ENCODE measurements around the gene MTA3.

Gene MTA3

GRCh38 chr2:42787424-42787787 is 219.0 kb downstream of the MTA3 start:
- Histone ChIP-seq H3K36me3 (peaks cover 0 to 20% (median 4%) of the 10 kb centered on the region in 3 donors), H3K27me3 (no peaks in the 10 kb centered on the region), H3K9me3 (no peaks in the 10 kb centered on the region), H3K4me3 (no peak overlapping the region), H3K27ac (no peak overlapping the region), H3K4me1 (peaks cover 0 to 21% (median 12%) of the 10 kb centered on the region in 4 donors)
- TF ChIP-seq CTCF (IDR thresholded peaks at IDR 0.05), result no peak
- intact Hi-C loops (cut with DNase I; ENCODE audit: low total_unique reads), result no loop called here
- no peak for DNase-seq

GRCh38 chr2:42787788-42788477 is 219.5 kb downstream of the MTA3 start:
- intact Hi-C loops (cut with DNase I; ENCODE audit: low total_unique reads), result no loop called here
- Histone ChIP-seq H3K4me1 (peaks cover 0 to 21% (median 12%) of the 10 kb centered on the region in 4 donors), H3K36me3 (peaks cover 0 to 16% (median 0%) of the 10 kb centered on the region in 3 donors), H3K4me3 (no peak overlapping the region), H3K9me3 (no peaks in the 10 kb centered on the region), H3K27me3 (no peaks in the 10 kb centered on the region), H3K27ac (no peak overlapping the region)
- TF ChIP-seq CTCF (IDR thresholded peaks at IDR 0.05), result no peak
- no peak for DNase-seq

GRCh38 chr2:42788478-42788793 is 220.0 kb downstream of the MTA3 start:
- H3K27ac ChIP-seq, result no peak overlapping the region
- H3K4me1 ChIP-seq, result peaks cover 0 to 25% (median 14%) of the 10 kb centered on the region in 4 donors
- TF ChIP-seq CTCF (IDR thresholded peaks at IDR 0.05), result no peak
- H3K36me3 ChIP-seq, result peaks cover 0 to 11% (median 0%) of the 10 kb centered on the region in 3 donors
- no peak for DNase-seq
- H3K27me3 ChIP-seq, result no peaks in the 10 kb centered on the region
- H3K9me3 ChIP-seq, result no peaks in the 10 kb centered on the region
- H3K4me3 ChIP-seq, result no peak overlapping the region
- intact Hi-C loops (cut with DNase I; ENCODE audit: low total_unique reads), result no loop called here

- no peak for DNase-seq
- no peak overlapping the region for H3K27ac ChIP-seq
- no peak overlapping the region for H3K4me3 ChIP-seq
- TF ChIP-seq CTCF (IDR thresholded peaks at IDR 0.05), result no peak
- no peaks in the 10 kb centered on the region for H3K9me3 ChIP-seq
- H3K27me3 ChIP-seq, result no peaks in the 10 kb centered on the region
- peaks cover 0 to 30% (median 15%) of the 10 kb centered on the region in 4 donors for H3K4me1 ChIP-seq
- intact Hi-C loops (cut with DNase I; ENCODE audit: low total_unique reads), result no loop called here
- H3K36me3 ChIP-seq, result peaks cover 0 to 7% (median 0%) of the 10 kb centered on the region in 3 donors
Observed at GRCh38 chr2:42788882-42789281, 220.4 kb downstream of the MTA3 start.

GRCh38 chr2:42789751-42790150 is 221.3 kb downstream of the MTA3 start:
- intact Hi-C loops (cut with DNase I; ENCODE audit: low total_unique reads), result no loop called here
- Histone ChIP-seq H3K4me3 (no peak overlapping the region), H3K27me3 (no peaks in the 10 kb centered on the region), H3K36me3 (peaks cover 0 to 3% (median 0%) of the 10 kb centered on the region in 3 donors), H3K9me3 (no peaks in the 10 kb centered on the region), H3K27ac (no peak overlapping the region), H3K4me1 (peaks cover 0 to 38% (median 17%) of the 10 kb centered on the region in 4 donors)
- DNase-seq, result no peak
- TF ChIP-seq CTCF (IDR thresholded peaks at IDR 0.05), result no peak
